SJSA1 (cell line): ENCODE data around the gene LRRC59. TPM values are rescaled to one million over a fixed set of nuclear protein-coding genes. Genes with fewer than 3 reads are reported as not detected.

Source experiments
- DNase-seq, 2 experiments: peaks; one replicate each; pipeline ENCODE4 v3.0.0-alpha.2; 2015 to 2020; ENCODE audit warnings: low spot score in 2 of 2, low read depth in 1 of 2
- H3K27ac ChIP-seq: fragments of 250-450 bp; sonication (Bioruptor Pico); 2 replicates; pipeline ENCODE4 v1.5.1; 2020; ENCODE audit warnings: mild to moderate bottlenecking, moderate library complexity
- H3K27me3 ChIP-seq: fragments of 250-450 bp; sonication (Bioruptor Pico); replicated peaks from 2 replicates; pipeline ENCODE4 v1.5.1; 2020; ENCODE audit warnings: mild to moderate bottlenecking, moderate library complexity
- H3K36me3 ChIP-seq: fragments of 250-450 bp; sonication (Bioruptor Pico); 2 replicates; pipeline ENCODE4 v1.5.1; 2020; ENCODE audit warnings: mild to moderate bottlenecking
- H3K4me1 ChIP-seq: fragments of 250-450 bp; sonication (Bioruptor Pico); replicated peaks from 2 replicates; pipeline ENCODE4 v1.6.1; 2021; ENCODE audit warnings: mild to moderate bottlenecking
- H3K4me3 ChIP-seq: fragments of 250-450 bp; sonication (Bioruptor Pico); 2 replicates; pipeline ENCODE4 v1.5.1; 2020; ENCODE audit warnings: mild to moderate bottlenecking
- H3K9me3 ChIP-seq: fragments of 250-450 bp; sonication (Bioruptor Pico); replicated peaks from 2 replicates; pipeline ENCODE4 v1.5.1; 2020; ENCODE audit warnings: mild to moderate bottlenecking
- total RNA-seq: library from RNA; depleted of rRNA; stranded (reverse); fragments of >200 nt; shearing (Covaris generic); gene quantifications from 2 replicates; pipeline ENCODE4 v1.2.3, GENCODE V29; 2014

LRRC59 gene
- total RNA-seq, 1 experiment from 2014 or later: 329 TPM

DNA sequence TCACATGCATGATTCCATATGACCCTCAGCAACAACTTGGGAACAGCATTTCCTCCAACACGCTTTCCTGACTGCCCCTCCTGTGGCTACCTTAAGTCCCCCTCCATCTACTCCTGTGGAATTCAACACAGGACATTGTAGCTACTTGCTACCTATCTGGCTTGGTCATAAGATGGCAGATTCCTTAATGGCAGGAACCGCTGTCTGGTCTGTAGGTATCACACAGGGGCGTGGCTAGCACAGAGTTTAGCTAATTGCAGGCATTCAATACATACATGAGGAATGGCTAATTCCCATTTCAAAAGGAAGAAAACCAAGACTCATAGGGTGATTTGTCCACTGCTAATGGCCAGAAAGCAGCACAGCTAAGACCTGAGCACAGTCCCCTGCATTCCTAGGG lies 8.6 kb downstream of the LRRC59 start:
- H3K36me3 ChIP-seq: peaks cover 100% of the 10 kb centered on the region
- H3K9me3 ChIP-seq: no peaks in the 10 kb centered on the region
- DNase-seq: no peak
- no peaks in the 10 kb centered on the region for H3K27me3 ChIP-seq
- H3K4me1 ChIP-seq: no peaks in the 10 kb centered on the region
- H3K4me3 ChIP-seq: no peak overlapping the region
- no peak overlapping the region for H3K27ac ChIP-seq

DNA sequence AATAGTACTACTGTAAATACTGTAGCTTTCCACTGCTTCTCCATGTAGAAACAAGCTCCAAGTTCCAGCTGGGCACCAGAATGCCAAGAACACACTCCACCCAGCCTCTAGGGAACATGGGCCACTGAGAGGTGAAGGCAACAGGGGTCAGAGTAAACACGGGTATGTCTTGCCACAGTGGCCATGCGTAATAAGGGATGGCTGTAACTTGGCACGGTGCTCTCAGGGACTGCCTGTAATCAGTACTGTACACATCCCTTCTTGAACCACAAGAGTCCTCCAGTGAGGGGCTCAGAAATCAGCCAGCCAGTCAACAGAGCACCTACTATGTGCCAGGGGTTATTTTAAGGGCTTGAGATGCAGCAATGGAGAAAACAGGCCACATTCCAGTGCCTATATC lies 10.8 kb downstream of the LRRC59 start:
- H3K27me3 ChIP-seq: no peaks in the 10 kb centered on the region
- H3K4me3 ChIP-seq: no peak overlapping the region
- no peak overlapping the region for H3K27ac ChIP-seq
- peaks cover 100% of the 10 kb centered on the region for H3K36me3 ChIP-seq
- H3K4me1 ChIP-seq: no peaks in the 10 kb centered on the region
- no peak for DNase-seq
- no peaks in the 10 kb centered on the region for H3K9me3 ChIP-seq

DNA sequence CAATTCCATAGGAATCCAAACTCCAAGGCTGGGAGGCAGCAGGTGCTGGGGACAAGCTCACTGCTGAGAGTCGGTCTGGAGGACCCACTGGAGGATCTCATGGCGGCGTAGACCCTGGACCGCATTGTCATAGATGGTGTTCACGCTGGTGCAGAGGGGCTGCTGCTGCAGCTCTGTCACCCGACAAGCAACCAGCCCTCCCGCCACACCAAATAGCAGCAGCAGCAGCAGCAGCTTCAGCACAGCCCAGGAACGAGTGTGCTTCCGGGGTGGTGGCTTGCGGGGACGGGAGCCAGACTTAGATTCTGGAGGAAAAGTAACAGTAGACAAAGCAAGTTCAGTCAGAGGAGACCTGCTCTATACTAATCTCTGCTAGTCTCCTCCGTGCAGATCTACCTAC lies 14.4 kb downstream of the LRRC59 start:
- peaks cover 9% of the 10 kb centered on the region for H3K4me1 ChIP-seq
- H3K27ac ChIP-seq: no peak overlapping the region
- no peaks in the 10 kb centered on the region for H3K9me3 ChIP-seq
- H3K36me3 ChIP-seq: peaks cover 96% of the 10 kb centered on the region
- no peak overlapping the region for H3K4me3 ChIP-seq
- no peak for DNase-seq
- no peaks in the 10 kb centered on the region for H3K27me3 ChIP-seq

DNA sequence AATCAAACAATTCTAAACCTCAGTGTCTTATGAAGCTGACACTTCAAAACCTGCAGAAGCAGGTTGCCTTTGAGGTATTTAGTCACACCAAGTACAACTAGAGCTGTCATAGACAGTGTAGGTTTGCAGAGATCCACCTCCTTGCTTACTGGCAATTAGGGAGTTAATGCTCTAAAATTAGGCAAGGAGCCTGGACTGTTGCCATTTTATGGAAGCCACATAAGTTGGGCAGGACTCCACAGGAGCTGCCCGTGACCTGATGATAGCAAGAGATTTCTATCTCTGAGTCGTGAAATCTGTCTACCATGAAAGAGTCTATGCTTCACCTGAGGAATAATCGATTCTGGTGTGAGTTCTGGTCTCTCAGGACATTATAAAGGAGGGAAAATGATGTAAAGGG lies 15.4 kb downstream of the LRRC59 start:
- Histone ChIP-seq H3K36me3 (peaks cover 92% of the 10 kb centered on the region), H3K9me3 (no peaks in the 10 kb centered on the region)
- no peak for DNase-seq

DNA sequence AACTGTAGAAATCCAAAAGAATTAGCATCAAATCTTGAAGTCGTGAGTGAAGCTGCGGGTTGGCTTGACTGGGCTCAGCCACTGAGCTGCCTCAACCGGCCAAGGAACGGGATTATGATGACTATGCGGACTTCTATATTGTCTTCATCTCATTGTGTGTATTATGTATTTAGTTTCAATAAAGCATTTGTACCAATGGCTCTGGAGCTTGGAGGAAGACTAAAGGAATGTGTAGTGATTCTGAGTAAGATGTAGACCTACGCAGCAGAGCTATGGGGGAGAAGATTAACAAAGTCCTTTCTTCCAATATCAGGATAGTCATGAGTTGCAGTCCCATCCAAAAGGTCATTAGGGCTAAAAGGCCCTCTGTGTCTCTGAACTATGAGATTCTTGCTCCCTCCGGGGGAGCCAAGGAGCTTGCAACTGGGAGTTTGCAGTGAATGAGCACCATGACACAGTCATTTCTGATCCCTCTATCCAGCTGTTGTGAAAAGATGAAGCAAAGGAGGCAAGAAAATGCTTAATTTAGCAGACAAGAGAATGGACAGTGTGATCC lies 16.0 kb downstream of the LRRC59 start:
- Histone ChIP-seq H3K36me3 (peaks cover 87% of the 10 kb centered on the region), H3K4me3 (no peak overlapping the region), H3K27me3 (no peaks in the 10 kb centered on the region), H3K4me1 (peaks cover 10% of the 10 kb centered on the region), H3K9me3 (no peaks in the 10 kb centered on the region), H3K27ac (no peak overlapping the region)
- DNase-seq: no peak

More for the DNA sequence above, 15.4 kb downstream of the LRRC59 start:
- no peak overlapping the region for H3K27ac ChIP-seq
- no peak overlapping the region for H3K4me3 ChIP-seq
- no peaks in the 10 kb centered on the region for H3K27me3 ChIP-seq
- H3K4me1 ChIP-seq: peaks cover 10% of the 10 kb centered on the region

DNA sequence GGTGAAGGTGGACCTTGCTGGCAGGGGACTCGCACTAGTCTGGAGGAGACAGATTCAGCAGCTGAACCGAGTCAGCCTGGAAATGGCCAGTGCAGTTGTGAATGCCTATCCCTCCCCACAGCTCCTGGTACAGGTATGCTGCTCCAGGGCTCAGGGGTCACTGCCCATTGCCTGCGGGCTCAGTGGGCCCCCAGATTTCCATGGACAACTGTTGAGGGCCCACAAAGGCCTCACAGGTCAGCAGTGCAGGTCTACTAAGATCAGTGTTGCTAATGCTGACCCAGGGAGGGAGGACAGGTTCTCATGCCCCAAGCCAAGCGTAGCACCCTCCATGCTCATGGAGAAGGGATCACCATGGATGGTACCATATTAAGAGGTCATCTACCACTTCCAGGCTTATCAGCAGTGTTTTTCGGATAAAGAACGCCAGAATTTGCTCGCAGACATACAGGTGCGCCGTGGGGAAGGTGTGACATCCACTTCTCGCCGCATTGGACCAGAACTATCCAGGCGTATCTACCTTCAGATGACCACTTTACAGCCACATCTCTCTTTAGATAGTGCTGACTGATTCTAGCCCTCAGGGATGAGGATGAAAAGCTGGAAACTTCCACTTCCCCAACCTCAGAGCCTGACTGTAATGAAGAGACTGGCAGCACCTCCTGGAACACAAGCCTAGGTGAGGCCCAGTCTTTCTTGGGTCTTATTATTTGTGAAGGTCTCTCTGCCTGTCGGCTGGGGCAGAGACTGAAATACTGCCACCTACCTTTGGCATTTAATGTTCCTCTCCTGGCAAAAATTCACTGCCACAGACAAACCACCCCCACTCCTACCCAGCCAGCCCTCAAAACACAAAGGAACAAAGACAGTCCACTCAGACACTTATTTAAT lies 16.7 kb downstream of the LRRC59 start:
- Histone ChIP-seq H3K36me3 (peaks cover 81% of the 10 kb centered on the region), H3K9me3 (no peaks in the 10 kb centered on the region), H3K27me3 (no peaks in the 10 kb centered on the region), H3K27ac (no peak overlapping the region), H3K4me3 (no peak overlapping the region), H3K4me1 (peaks cover 10% of the 10 kb centered on the region)
- peak in 1 of 2 experiments; percentile 28 for DNase-seq

DNA sequence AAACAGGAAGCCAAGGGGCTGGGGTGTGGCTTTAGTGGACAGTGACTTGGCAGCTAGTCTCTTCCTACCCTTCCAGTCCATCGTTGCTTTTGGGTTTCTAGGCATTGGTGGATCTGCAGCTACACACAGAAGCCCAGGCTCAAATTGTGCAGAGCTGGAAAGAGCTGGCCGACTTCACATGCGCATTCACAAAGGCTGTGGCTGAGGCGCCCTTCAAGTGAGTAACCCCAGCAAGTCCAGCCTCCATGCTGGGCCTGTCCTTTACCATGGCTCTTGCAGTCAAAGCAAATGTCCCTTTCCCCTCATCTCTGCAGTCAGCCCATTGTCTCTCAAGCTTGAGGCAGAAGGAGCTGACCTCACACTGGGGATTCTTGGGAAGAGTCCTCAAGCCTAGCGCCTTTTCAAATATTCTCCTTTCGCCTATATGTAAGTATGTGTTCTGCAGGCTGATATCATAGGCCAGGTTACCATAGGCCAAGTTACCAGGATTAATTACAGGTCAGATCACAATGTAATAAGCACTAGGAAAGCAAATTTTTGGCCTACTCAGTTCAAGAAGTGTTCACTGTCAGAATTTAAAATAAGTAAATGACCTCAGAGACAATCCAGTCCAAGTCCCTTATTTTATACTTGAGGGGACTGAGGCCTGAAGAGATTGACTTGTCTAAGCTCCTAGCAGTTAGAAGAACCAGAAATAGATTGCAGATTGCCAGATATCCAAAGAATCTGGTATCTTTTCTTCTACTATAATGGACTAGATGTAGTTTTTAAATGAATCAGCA lies 17.8 kb downstream of the LRRC59 start:
- DNase-seq: no peak
- H3K27me3 ChIP-seq: no peaks in the 10 kb centered on the region
- H3K4me1 ChIP-seq: peaks cover 10% of the 10 kb centered on the region
- H3K27ac ChIP-seq: no peak overlapping the region
- H3K4me3 ChIP-seq: no peak overlapping the region
- peaks cover 78% of the 10 kb centered on the region for H3K36me3 ChIP-seq
- no peaks in the 10 kb centered on the region for H3K9me3 ChIP-seq

DNA sequence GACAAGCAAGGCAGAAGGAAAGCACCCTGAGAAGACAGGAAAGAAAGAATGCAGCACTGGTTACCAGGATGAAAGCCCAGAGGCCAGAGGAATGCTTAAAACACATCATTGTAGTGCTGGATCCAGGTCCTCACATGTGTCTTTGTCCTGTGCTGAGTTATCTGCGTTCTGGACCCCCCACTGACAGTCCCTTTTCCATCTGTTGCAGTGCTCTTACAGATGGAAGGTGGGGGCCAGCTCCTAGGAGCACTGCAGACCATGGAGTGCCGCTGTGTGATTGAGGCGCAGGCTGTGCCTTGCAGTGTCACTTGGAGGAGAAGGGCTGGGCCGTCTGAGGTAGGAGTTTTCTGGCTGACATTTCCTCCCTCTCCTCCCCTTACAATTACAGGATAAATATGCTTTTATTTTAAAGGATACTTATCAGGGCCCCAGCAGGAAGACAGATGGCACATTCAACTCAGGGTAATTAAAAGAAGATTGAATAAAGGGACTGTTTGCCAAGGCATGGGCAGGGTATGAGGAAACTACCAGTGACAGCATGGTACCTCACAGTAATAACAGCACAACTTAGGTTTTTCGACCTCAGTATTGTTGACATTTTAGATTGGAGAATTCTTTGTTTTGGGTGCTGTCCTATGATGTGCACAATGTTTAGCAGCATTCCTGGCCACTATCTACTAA lies 21.3 kb downstream of the LRRC59 start:
- no peaks in the 10 kb centered on the region for H3K9me3 ChIP-seq
- H3K27me3 ChIP-seq: no peaks in the 10 kb centered on the region
- no peak overlapping the region for H3K4me3 ChIP-seq
- no peak overlapping the region for H3K27ac ChIP-seq
- H3K4me1 ChIP-seq: peaks cover 23% of the 10 kb centered on the region
- no peak for DNase-seq
- peaks cover 59% of the 10 kb centered on the region for H3K36me3 ChIP-seq

DNA sequence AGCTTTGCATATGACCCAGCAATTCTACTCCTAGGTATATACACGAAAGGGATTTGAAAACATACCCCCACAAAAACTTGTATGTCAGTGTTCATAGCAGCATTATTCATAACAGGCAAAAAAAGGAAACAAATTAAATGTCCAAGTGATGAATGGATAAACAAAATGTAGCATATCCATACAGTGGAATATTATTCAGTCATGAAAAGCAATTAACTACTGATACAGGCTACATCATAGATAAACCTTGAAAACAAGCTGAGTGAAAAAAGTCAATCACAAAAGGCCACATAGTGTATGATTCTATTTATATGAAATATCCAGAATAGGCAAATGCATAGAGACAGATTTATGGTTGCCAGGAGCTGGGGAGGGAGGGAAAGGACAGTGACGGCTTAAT lies 23.6 kb downstream of the LRRC59 start:
- Histone ChIP-seq H3K27me3 (no peaks in the 10 kb centered on the region), H3K4me3 (peak overlapping the region; percentile 84), H3K36me3 (peaks cover 58% of the 10 kb centered on the region), H3K4me1 (peaks cover 22% of the 10 kb centered on the region), H3K9me3 (no peaks in the 10 kb centered on the region), H3K27ac (peak overlapping the region; percentile 93)
- no peak for DNase-seq

DNA sequence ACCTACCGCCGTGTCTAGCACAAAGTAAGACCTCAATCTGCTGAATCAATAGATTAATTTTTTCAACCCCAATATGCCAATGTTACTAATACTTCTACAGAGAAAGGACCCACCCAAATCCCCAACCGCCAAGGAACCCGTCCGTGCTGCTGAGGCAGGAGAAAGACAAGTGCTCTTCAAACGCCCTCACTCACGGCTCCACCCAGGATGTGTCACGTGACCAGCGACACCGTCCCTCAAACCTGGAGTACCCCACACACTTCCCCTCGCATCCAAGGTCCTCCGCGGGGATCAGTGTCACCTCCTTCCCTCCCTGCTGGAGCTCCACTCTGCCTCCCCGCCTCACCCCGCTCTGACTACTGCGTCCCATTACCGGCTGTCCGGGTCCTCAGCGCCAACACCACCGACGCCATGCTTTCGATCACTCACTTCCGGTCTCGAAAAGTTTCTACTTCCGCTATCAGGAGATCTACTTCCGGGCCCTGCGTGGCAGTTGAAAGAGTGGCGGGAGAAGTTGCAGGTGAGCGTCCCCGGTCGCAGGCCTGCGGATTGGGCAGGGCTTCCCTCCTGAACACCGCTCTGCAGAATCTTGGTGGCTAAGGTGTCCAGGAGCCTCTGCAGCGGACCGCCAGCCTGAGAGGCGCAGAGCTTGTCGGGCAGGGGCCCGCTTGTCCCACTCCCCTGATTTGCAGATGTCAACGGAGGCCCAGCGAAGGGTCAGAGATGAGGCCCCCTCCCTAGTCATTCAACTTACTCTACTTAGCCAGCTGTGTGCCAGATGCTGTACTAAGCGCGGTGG lies 24.4 kb downstream of the LRRC59 start, which contains the start of the genes EME1 and MRPL27:
TSS of gene EME1 (plus strand) at position 472 of the 799 bp plus-strand sequence. CDS start 1,980 bp downstream, outside the sequence.
TSS of gene MRPL27 (minus strand) at position 427 of the 799 bp plus-strand sequence. CDS start at position 413, 14 bp downstream.
- no peaks in the 10 kb centered on the region for H3K27me3 ChIP-seq
- no peaks in the 10 kb centered on the region for H3K9me3 ChIP-seq
- H3K4me1 ChIP-seq: peaks cover 15% of the 10 kb centered on the region
- peak; percentile 90 to 99 for DNase-seq
- H3K36me3 ChIP-seq: peaks cover 61% of the 10 kb centered on the region
- peak within 1 kb of the TSS; percentile 84 for H3K4me3 ChIP-seq
- peak within 1 kb of the TSS; percentile 93 for H3K27ac ChIP-seq

DNA sequence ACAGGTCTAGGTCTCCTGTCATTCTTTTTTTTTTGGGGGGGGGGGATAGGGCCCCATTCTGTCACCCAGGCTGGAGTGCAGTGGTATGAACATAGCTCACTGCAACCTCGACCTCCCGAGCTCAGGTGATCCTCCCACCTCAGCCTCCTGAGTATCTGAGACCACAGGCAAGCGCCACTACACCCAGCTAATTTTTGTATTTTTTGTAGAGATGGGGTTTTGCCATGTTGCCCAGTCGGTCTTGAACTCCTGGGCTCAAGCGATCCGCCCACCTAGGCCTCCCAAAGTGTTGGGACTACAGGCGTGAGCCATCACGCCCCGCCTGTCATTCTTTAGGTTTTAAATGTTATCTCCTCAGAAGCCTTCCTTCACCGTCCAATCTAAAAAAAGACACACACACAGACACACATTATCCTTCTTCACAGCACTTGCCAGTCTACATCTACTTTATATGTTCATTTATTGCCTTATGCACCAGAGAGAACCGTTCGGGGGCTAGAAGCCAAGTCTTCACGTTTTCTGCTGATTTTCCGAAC lies 25.0 kb downstream of the LRRC59 start:
- Histone ChIP-seq H3K4me1 (peaks cover 13% of the 10 kb centered on the region), H3K27ac (peak overlapping the region; percentile 93), H3K9me3 (no peaks in the 10 kb centered on the region), H3K4me3 (peak overlapping the region; percentile 84), H3K36me3 (peaks cover 66% of the 10 kb centered on the region), H3K27me3 (no peaks in the 10 kb centered on the region)
- DNase-seq: no peak

DNA sequence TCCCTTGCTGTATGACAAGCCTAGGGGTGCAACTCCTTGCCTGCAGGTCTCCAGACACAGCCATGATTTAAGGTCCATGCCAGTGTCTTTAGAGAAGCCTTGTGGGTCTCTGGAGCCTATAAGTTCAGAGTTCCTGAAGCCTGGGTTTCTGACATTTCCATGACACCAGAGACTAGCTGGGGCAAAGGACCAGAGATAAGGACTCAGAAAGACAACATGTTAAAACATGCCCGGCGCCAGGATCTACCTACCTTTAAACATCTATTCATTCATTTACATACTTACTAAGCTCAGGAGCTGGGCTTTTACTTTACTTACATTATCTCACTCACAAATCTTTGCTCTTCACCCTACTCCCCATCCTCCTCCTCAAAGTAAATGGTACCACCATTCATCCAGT lies 25.8 kb downstream of the LRRC59 start:
- peaks cover 69% of the 10 kb centered on the region for H3K36me3 ChIP-seq
- no peaks in the 10 kb centered on the region for H3K27me3 ChIP-seq
- H3K27ac ChIP-seq: no peak overlapping the region
- H3K9me3 ChIP-seq: no peaks in the 10 kb centered on the region
- H3K4me3 ChIP-seq: no peak overlapping the region
- H3K4me1 ChIP-seq: peaks cover 13% of the 10 kb centered on the region
- no peak for DNase-seq
